Measurements from ENCODE around the gene LRP10. TPM values are rescaled to one million over a fixed set of nuclear protein-coding genes. Genes with fewer than 3 reads are reported as not detected.
A peak's percentile ranks its signal among the peaks of the same experiment; 100 is the strongest.
"Not testable (repeated sequence)": the region's sequence is repeated elsewhere in the genome, so short reads cannot be mapped to it uniquely, and the experiment has no call there.

Gene LRP10
- total RNA-seq: 10 to 100 TPM; 70.1 to 97.5 (median 82.3) TPM

- peak within 1 kb of the TSS; percentile 78 to 99 (median 95) for H3K4me3 ChIP-seq
- intact Hi-C loops (cut with DNase I; ENCODE audit: low total_unique reads): loop anchor here (1.0 kb wide), 1 partner anchor 17 kb away; no protein-coding TSS in a partner anchor
- no peaks in the 10 kb centered on the region for H3K27me3 ChIP-seq
- peak within 1 kb of the TSS; percentile 96 to 99 for H3K27ac ChIP-seq
- peak; percentile 72 for TF ChIP-seq POLR2A (IDR thresholded peaks at IDR 0.05)
- no peak for TF ChIP-seq CTCF (IDR thresholded peaks at IDR 0.05)
- peak in 2 of 3 donors; percentile 67 to 74 for TF ChIP-seq POLR2AphosphoS5 (IDR thresholded peaks at IDR 0.05)
- peaks cover 0 to 9% of the 10 kb centered on the region in 2 donors for H3K4me1 ChIP-seq
- DNase-seq (ENCODE audit: low spot score in 2 of 2): peak; percentile 94
- H3K9me3 ChIP-seq: no peaks in the 10 kb centered on the region
- H3K36me3 ChIP-seq: peaks cover 13% of the 10 kb centered on the region
Measured at GRCh38 chr14:22871224-22872032, at the start of gene LRP10. TSS of gene LRP10 (plus strand) at chr14:22871740. CDS start at chr14:22872304, 564 bp downstream.

- Histone ChIP-seq H3K36me3 (no peaks in the 10 kb centered on the region), H3K4me1 (peaks cover 0 to 5% of the 10 kb centered on the region in 2 donors), H3K27ac (peak overlapping the region; percentile 70 to 90), H3K4me3 (peak overlapping the region; percentile 43 to 68 (median 51)), H3K9me3 (no peaks in the 10 kb centered on the region), H3K27me3 (no peaks in the 10 kb centered on the region)
- no peak for DNase-seq (ENCODE audit: low spot score in 2 of 2)
- TF ChIP-seq POLR2A (IDR thresholded peaks at IDR 0.05): no peak
- TF ChIP-seq CTCF (IDR thresholded peaks at IDR 0.05): no peak
- no peak for TF ChIP-seq POLR2AphosphoS5 (IDR thresholded peaks at IDR 0.05)
- intact Hi-C loops (cut with DNase I; ENCODE audit: low total_unique reads): no loop called here
Measured at GRCh38 chr14:22822016-22822570, 49.4 kb upstream of the LRP10 start.

- H3K27me3 ChIP-seq: no peaks in the 10 kb centered on the region
- no peaks in the 10 kb centered on the region for H3K9me3 ChIP-seq
- TF ChIP-seq CTCF (IDR thresholded peaks at IDR 0.05) (peak; percentile 63 to 83 (median 74)), POLR2A (IDR thresholded peaks at IDR 0.05) (no peak), POLR2AphosphoS5 (IDR thresholded peaks at IDR 0.05) (peak in 1 of 3 donors; percentile 21)
- peak overlapping the region; percentile 70 to 90 for H3K27ac ChIP-seq
- peak overlapping the region; percentile 43 to 68 (median 51) for H3K4me3 ChIP-seq
- intact Hi-C loops (cut with DNase I; ENCODE audit: low total_unique reads): no loop called here
- H3K4me1 ChIP-seq: peaks cover 0 to 5% of the 10 kb centered on the region in 2 donors
- no peaks in the 10 kb centered on the region for H3K36me3 ChIP-seq
- peak in 1 of 2 donors; percentile 64 for DNase-seq (ENCODE audit: low spot score in 2 of 2)
Measured at GRCh38 chr14:22822571-22823098, 48.9 kb upstream of the LRP10 start.

- DNase-seq (ENCODE audit: low spot score in 2 of 2): no peak
- peak overlapping the region in 1 of 2 donors; percentile 15 for H3K27ac ChIP-seq
- no peaks in the 10 kb centered on the region for H3K27me3 ChIP-seq
- no peak overlapping the region for H3K4me3 ChIP-seq
- intact Hi-C loops (cut with DNase I; ENCODE audit: low total_unique reads): no loop called here
- H3K9me3 ChIP-seq: no peaks in the 10 kb centered on the region
- no peak for TF ChIP-seq POLR2A (IDR thresholded peaks at IDR 0.05)
- no peak for TF ChIP-seq CTCF (IDR thresholded peaks at IDR 0.05)
- no peak for TF ChIP-seq POLR2AphosphoS5 (IDR thresholded peaks at IDR 0.05)
- H3K4me1 ChIP-seq: peaks cover 0 to 5% of the 10 kb centered on the region in 2 donors
- no peaks in the 10 kb centered on the region for H3K36me3 ChIP-seq
Measured at GRCh38 chr14:22824711-22825359, 46.7 kb upstream of the LRP10 start.

GRCh38 chr14:22829076-22829660 lies 42.4 kb upstream of the LRP10 start:
- H3K27me3 ChIP-seq; DNase-seq (ENCODE audit: low spot score in 2 of 2); intact Hi-C loops (cut with DNase I; ENCODE audit: low total_unique reads): not testable (repeated sequence)

More at GRCh38 chr14:22829076-22829660, 42.4 kb upstream of the LRP10 start:
- not testable (repeated sequence) for H3K36me3 ChIP-seq, H3K4me1 ChIP-seq, H3K9me3 ChIP-seq
- peak overlapping the region; percentile 68 to 89 (median 87) for H3K4me3 ChIP-seq
- H3K27ac ChIP-seq: peak overlapping the region; percentile 82 to 83
